Measurements from ENCODE around the gene PLCXD1.
"Not testable (repeated sequence)": the region's sequence is repeated elsewhere in the genome, so short reads cannot be mapped to it uniquely, and the experiment has no call there.

DNA sequence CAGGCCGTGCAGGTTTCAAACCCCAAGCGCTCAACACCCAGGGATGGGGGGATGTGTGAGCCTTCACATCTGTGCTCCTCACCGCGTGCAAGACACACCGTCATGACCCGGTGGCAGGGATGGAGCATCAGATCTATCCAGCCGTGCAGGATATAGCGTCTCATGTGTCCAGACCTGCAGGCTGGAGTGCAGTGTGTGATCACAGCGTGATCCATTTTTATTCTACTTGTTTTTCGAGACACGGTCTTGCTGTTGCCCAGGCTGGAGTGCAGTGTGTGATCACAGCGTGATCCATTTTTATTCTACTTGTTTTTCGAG is 70.1 kb downstream of the PLCXD1 start:
- TF ChIP-seq, protein P1, sequence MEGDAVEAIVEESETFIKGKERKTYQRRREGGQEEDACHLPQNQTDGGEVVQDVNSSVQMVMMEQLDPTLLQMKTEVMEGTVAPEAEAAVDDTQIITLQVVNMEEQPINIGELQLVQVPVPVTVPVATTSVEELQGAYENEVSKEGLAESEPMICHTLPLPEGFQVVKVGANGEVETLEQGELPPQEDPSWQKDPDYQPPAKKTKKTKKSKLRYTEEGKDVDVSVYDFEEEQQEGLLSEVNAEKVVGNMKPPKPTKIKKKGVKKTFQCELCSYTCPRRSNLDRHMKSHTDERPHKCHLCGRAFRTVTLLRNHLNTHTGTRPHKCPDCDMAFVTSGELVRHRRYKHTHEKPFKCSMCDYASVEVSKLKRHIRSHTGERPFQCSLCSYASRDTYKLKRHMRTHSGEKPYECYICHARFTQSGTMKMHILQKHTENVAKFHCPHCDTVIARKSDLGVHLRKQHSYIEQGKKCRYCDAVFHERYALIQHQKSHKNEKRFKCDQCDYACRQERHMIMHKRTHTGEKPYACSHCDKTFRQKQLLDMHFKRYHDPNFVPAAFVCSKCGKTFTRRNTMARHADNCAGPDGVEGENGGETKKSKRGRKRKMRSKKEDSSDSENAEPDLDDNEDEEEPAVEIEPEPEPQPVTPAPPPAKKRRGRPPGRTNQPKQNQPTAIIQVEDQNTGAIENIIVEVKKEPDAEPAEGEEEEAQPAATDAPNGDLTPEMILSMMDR (IDR thresholded peaks at IDR 0.05), result not testable (repeated sequence)
- not testable (repeated sequence) for TF ChIP-seq POLR2A (IDR thresholded peaks at IDR 0.05)
